Esophagus (tissue), 2 donors: ENCODE data around the gene CTSA. TPM values are rescaled to one million over a fixed set of nuclear protein-coding genes. Genes with fewer than 3 reads are reported as not detected.

Experiments used
- H3K27ac ChIP-seq, 2 donors: one replicate each; pipeline ENCODE4 v1.5.1; 2013; ENCODE audit warnings: low read depth in 2 of 2, mild to moderate bottlenecking in 2 of 2, inconsistent platforms in 1 of 2, low read length in 1 of 2, moderate library complexity in 1 of 2
- H3K27me3 ChIP-seq, 2 donors: one replicate each; pipeline ENCODE4 v1.6.1; 2013; ENCODE audit warnings: low read length in 2 of 2, control low read depth in 1 of 2, mild to moderate bottlenecking in 1 of 2; ENCODE audit not compliant: insufficient read depth in 2 of 2, control insufficient read depth in 1 of 2
- H3K36me3 ChIP-seq, 2 donors: one replicate each; pipeline ENCODE4 v1.6.1; 2013; ENCODE audit warnings: low read length in 1 of 2; ENCODE audit not compliant: control insufficient read depth in 2 of 2, insufficient read depth in 2 of 2
- H3K4me1 ChIP-seq, 2 donors: one replicate each; pipeline ENCODE4 v1.6.1; 2013; ENCODE audit warnings: low read length in 1 of 2; ENCODE audit not compliant: control insufficient read depth in 2 of 2, insufficient read depth in 2 of 2
- H3K4me3 ChIP-seq, 2 donors: one replicate each; pipeline ENCODE4 v1.5.1; 2013; ENCODE audit warnings: low read length in 2 of 2, mild to moderate bottlenecking in 2 of 2, low read depth in 1 of 2, moderate library complexity in 1 of 2
- H3K9me3 ChIP-seq, 2 donors: one replicate each; pipeline ENCODE4 v1.6.1; 2013; ENCODE audit warnings: mild to moderate bottlenecking in 2 of 2, low read depth in 1 of 2, low read length in 1 of 2, moderate library complexity in 1 of 2; ENCODE audit not compliant: control insufficient read depth in 2 of 2, insufficient read depth in 1 of 2
- WGBS, 2 donors: extraction: QIAGEN DNeasy Blood & Tissue Kit; methylation state at CpG; one replicate each; pipeline ENCODE4 v1.1.7; 2013; 5-methylcytosine and 5-hydroxymethylcytosine counted together
- polyA plus RNA-seq, 2 donors: library from polyadenylated mRNA; stranded (reverse); fragments of 200-250 nt; gene quantifications; one replicate each; pipeline ENCODE4 v1.2.3, GENCODE V29; 2013
- donor health status: healthy with polysubstance abuse.
- donor health status: Bipolar disorder and iron deficiency.

CTSA gene
- polyA plus RNA-seq, 2 donors, result 43.6 to 55.0 TPM

DNA sequence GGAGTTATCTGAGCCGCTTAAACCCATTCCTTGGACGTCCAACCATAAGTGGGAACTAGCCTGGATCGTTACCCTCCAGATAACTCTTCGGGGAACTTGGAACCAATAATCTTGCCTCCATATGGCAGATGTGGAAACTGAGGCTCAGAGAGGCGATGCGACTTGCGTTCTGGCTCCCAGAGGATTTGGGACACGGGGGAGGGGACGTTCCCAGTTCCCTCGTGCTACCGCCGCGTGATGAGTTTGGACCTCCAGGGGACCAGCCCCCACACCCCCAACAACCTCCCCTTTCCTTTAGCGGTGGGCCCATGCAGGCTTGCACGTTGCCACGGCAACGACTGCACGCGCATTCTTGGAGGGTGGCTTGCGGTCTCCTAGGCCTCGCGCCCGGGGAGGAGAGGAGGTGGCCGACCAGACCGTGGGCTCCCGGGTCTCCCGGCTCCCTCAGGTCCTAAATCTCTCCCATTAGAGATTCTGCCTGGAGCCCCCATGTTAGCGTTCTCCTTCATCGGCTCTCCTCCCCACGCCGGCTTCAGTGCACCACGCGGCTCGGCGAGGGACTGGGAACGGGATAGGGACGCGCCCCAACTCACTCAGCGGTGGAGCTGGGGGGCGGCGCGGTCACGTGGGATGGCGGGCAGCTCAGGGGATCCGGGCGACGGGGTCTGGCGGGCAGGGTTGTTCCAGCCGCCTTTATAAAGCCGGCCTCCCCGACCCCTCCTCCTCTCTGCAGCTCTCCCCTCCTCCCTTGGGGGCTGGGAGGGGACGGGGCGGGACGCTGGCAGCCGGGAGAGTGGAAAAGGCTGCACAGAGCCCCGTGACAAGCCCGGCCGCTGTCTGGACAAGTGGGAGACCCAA is 20.6 kb downstream of the CTSA start, which contains the start of gene PLTP:
Gene PLTP (minus strand): TSS at position 670 of the 858 bp plus-strand sequence. CDS start 703 bp downstream, outside the sequence.
- Histone ChIP-seq H3K27ac (peak within 1 kb of the TSS; percentile 70 to 88), H3K4me1 (peaks cover 10 to 11% of the 10 kb centered on the region in 2 donors), H3K27me3 (no peaks in the 10 kb centered on the region), H3K9me3 (no peaks in the 10 kb centered on the region), H3K4me3 (peak within 1 kb of the TSS; percentile 41 to 43), H3K36me3 (no peaks in the 10 kb centered on the region)
- WGBS, 2 donors, result 1% methylated on average over 53 to 58 of the region's 58 CpGs

DNA sequence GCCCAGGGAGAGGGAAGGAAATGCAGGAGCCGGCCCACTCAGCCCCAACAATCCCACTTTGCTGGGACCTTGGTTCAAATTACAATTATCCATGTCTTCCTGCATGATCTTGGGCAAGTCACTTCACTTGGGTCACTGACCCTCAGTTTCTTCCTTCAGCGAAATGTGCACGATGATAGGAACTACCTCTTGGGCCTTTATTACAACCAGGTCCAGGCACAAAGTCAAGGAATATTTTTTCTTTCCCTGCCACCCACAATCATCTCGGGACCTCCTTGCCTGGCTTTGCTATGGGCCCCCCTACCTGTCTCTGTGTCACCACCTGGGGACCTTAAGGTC is 21.2 kb downstream of the CTSA start:
- H3K27ac ChIP-seq, result peak overlapping the region; percentile 6 to 70
- peaks cover 10 to 11% of the 10 kb centered on the region in 2 donors for H3K4me1 ChIP-seq
- H3K27me3 ChIP-seq, result no peaks in the 10 kb centered on the region
- H3K36me3 ChIP-seq, result no peaks in the 10 kb centered on the region
- peak overlapping the region; percentile 41 to 43 for H3K4me3 ChIP-seq
- no peaks in the 10 kb centered on the region for H3K9me3 ChIP-seq
- 16 to 23% methylated on average over 4 of the region's 4 CpGs for WGBS, 2 donors

DNA sequence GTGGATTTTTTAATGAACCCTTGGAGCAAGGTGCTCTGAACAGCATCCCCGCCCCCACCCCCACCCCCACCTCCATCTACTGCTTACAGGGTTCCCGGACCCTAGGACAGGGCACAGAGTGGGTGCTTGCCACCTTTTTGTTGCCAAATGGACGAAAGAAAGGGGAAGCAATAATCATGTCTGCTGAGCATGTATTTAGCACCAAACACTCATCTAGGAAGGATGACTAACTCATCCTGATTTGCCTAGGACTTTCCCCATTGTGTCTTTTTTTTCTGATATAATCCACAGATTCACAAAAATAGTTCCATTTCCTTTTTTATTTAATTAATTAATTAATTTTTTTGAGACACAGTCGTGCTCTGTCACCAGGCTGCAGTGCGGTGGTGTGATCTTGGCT is 22.0 kb downstream of the CTSA start:
- no peaks in the 10 kb centered on the region for H3K27me3 ChIP-seq
- no peaks in the 10 kb centered on the region for H3K9me3 ChIP-seq
- WGBS, 2 donors, result 46 to 50% methylated on average over 5 of the region's 5 CpGs
- H3K4me1 ChIP-seq, result peaks cover 10 to 11% of the 10 kb centered on the region in 2 donors
- H3K4me3 ChIP-seq, result no peak overlapping the region
- H3K27ac ChIP-seq, result no peak overlapping the region
- H3K36me3 ChIP-seq, result no peaks in the 10 kb centered on the region

DNA sequence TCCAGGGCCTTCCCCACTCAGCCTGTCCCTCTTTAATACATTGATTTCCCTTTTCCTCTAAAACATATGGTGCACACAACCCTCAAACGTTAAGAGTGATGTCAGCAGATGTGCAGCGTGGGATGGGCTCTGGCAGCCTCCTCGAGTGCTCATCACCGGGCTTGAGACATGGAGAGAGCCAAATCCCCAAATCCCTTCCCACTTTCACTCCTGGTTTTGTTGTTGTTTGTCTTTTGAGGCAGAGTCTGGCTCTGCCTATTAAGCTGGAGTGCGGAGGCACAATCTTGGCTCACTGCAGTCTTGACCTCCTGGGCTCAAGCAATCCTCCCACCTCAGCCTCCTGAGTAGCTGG is 26.6 kb downstream of the CTSA start:
- no peaks in the 10 kb centered on the region for H3K4me1 ChIP-seq
- no peaks in the 10 kb centered on the region for H3K9me3 ChIP-seq
- WGBS, 2 donors, result 50 to 56% methylated on average over 5 of the region's 5 CpGs
- no peaks in the 10 kb centered on the region for H3K27me3 ChIP-seq
- no peak overlapping the region for H3K4me3 ChIP-seq
- no peak overlapping the region for H3K27ac ChIP-seq
- no peaks in the 10 kb centered on the region for H3K36me3 ChIP-seq

DNA sequence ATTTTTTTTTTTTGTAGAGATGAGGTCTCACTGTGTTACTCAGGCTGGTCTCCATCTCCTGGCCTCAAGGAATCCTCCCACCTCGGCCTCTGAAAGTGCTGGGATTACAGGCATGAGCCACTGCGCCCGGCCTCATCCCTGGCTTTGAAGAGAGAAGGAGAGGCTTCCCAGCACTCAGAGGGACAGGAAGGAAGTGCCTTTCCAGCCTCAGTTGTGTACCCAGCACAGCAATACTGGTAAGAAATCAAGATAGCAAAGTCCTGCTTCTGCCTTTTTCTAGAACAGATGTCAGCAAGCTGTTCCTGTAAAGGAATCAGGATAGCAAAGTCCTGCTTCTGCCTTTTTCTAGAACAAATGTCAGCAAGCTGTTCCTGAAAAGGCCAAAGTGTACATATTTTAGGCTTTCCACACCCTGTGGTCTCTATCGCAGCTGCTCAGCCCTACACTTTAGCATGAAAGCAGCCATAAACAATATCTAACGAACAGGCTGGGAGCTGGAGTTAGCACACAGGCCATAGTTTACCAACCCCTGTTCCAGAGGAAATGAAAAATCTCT is 27.1 kb downstream of the CTSA start:
- WGBS, 2 donors, result 63 to 66% methylated on average over 5 of the region's 5 CpGs
- no peak overlapping the region for H3K4me3 ChIP-seq
- no peaks in the 10 kb centered on the region for H3K4me1 ChIP-seq
- no peaks in the 10 kb centered on the region for H3K27me3 ChIP-seq
- H3K36me3 ChIP-seq, result no peaks in the 10 kb centered on the region
- H3K9me3 ChIP-seq, result no peaks in the 10 kb centered on the region
- H3K27ac ChIP-seq, result peak overlapping the region in 1 of 2 donors; percentile 0

DNA sequence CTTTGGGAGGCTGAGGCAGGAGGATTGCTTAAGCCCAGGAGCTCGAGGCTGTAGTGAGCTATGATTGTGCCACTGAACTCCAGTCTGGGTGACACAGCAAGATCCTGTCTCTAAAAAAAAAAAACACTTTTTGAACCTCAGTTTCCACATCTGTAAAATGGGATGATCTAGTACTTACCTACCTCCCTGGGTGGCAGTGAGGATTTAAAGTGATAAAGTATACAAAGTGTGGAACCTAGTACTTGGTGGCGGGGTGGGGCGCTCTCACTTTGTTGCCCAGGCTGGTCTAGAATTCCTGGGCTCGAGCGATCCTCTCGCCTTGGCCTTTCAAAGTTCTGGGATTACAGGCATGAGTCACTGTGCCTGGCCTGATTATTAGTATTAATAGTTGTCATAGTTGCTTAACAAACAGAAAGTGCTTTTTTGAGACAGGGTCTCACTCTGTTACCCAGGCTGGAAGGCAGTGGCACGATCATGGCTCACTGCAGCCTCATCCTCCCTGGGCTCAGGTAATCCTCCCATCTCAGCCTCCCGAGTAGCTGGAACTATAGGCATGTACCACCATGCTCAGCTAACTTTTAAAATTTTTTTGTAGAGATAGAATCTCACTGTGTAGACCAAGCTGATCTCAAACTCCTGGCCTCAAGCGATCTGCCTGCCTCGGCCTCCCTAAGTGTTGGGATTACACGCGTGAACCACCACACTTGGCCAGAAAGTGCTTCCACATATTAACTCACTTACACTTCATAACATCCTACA is 27.8 kb downstream of the CTSA start:
- Histone ChIP-seq H3K36me3 (no peaks in the 10 kb centered on the region), H3K4me1 (no peaks in the 10 kb centered on the region), H3K4me3 (no peak overlapping the region), H3K27ac (peak overlapping the region in 1 of 2 donors; percentile 0), H3K9me3 (no peaks in the 10 kb centered on the region), H3K27me3 (no peaks in the 10 kb centered on the region)
- 62 to 74% methylated on average over 12 of the region's 12 CpGs for WGBS, 2 donors

DNA sequence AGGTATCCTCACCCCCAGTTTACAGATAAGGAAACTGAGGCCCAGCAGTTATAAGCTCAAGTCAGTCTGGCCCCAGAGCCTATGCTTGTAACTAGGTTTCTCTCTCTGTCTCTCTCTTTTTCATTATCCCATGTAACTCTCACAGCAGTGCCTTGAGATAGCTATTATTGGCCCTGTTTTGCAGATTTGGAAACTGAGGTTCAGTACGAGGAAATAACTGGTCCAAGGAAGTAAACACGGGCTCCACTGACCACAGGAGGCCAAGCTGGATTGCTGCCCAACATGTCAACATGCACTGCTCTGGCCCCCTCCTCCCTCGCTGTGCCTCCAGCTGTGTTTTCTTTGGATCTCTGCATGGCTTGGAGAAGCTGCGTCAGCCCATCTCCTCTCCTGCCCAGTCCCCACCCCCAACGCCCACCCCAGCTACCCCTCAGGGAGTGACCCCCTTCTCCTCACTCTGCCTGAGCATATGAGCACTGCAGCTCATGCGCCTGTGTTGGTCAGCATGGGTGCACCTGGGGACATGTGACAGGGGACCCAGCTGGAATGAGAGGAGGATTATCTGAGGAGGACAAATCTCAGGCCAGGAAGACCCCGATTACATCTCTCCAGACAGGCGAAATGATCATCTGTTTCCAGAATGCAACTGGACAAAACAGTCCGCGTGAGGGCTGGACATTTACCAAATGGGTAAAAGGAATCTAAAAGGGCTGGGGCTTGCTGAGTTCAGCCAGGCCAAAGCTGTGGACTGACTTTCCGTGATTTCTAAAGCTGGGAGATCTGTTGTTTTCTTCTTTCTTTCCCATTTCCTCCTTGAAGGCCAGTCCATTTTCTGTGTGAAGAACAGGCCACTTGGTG is 28.6 kb downstream of the CTSA start:
- no peaks in the 10 kb centered on the region for H3K4me1 ChIP-seq
- H3K4me3 ChIP-seq, result no peak overlapping the region
- no peaks in the 10 kb centered on the region for H3K9me3 ChIP-seq
- H3K27ac ChIP-seq, result peak overlapping the region; percentile 26 to 53
- H3K27me3 ChIP-seq, result no peaks in the 10 kb centered on the region
- WGBS, 2 donors, result 51% methylated on average over 11 of the region's 11 CpGs
- H3K36me3 ChIP-seq, result no peaks in the 10 kb centered on the region

DNA sequence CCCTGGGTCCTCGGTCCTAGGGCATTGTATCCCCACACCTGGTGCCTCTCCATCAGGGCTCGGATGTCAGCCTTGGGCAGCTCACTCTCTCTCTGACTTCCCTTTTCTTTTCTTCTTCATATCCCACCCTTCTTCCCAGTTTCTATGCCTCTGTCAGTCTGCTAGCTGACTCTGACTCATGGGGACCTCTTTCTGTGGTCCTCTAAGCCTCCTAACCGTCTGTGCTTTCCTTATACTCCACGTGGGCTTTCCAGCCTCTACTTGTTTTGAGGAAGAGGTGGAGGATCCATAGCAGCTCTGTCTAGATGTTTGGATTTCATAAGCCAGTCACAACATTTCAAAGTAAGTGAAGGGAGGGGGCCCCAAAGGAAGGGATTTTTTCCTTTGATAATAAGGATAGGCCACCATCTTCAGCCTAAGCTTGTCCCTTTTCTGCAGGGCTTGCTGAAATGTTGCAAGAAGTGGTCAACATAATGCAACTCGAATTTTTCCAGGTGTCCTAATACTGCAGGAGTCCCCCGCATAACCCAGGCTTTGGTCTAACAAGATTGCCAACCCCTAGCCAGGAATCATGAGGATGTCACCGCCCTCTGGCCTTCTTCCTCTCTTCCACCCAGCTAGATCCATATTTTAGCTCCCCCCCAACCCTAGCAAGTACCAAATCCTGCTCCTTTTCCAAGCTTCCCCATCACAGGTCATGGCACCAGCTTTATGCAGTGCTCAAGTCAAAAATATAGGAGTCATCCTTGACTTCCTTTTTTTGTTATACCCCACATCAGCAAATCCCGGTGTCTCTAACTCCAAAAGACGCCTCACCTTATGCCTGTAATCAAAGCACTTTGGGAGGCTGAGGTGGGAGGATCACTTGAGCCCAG is 29.6 kb downstream of the CTSA start:
- H3K27me3 ChIP-seq, result no peaks in the 10 kb centered on the region
- H3K27ac ChIP-seq, result peak overlapping the region; percentile 26 to 53
- H3K36me3 ChIP-seq, result no peaks in the 10 kb centered on the region
- H3K4me3 ChIP-seq, result no peak overlapping the region
- no peaks in the 10 kb centered on the region for H3K9me3 ChIP-seq
- no peaks in the 10 kb centered on the region for H3K4me1 ChIP-seq
- 74% methylated on average over 9 of the region's 9 CpGs for WGBS, 2 donors
